Aortic smooth muscle cell (primary cell): ENCODE results near the gene MOV10. TPM values are rescaled to one million over a fixed set of nuclear protein-coding genes. Genes with fewer than 3 reads are reported as not detected.

Experiments
- total RNA-seq: library from RNA; depleted of rRNA; stranded (reverse); fragments of >200 nt; gene quantifications from 2 replicates; pipeline ENCODE4 v1.2.3, GENCODE V29; 2014

MOV10 gene
- 40.8 and 42.3 TPM in 2 replicates for total RNA-seq

GRCh38 chr1:112674440-112674985 is at the start of gene MOV10:
Gene MOV10 (plus strand): TSS chr1:112674659. CDS start chr1:112674913, 254 bp downstream.

GRCh38 chr1:112706505-112707220 is 32.2 kb downstream of the MOV10 start, which contains the start of gene RHOC:
Gene RHOC (minus strand): TSS chr1:112707127. CDS start chr1:112703799, 3,328 bp downstream.

GRCh38 chr1:112715264-112716053 is 41.0 kb downstream of the MOV10 start, which contains the start of gene PPM1J:
Gene PPM1J (minus strand): TSS chr1:112715332. CDS start chr1:112715301, 31 bp downstream.

Other genes with a start within 250 kb of the MOV10 start
- 3.0 and 3.4 TPM in 2 replicates for gene WNT2B, start 165.7 kb upstream of the MOV10 start, total RNA-seq
- 13.9 and 18.1 TPM in 2 replicates for gene ST7L, start 55.5 kb upstream of the MOV10 start, total RNA-seq
- 286 and 314 TPM in 2 replicates for gene CAPZA1, start 54.8 kb upstream of the MOV10 start, total RNA-seq
- gene RHOC, start 32.5 kb downstream of the MOV10 start, total RNA-seq: 885 and 1,082 TPM in 2 replicates
- 0.50 and 0.53 TPM in 2 replicates for gene PPM1J, start 40.7 kb downstream of the MOV10 start, total RNA-seq